ENCODE measurements around the gene SH2D3C.

GRCh38 chr9:127711831-127712274, 66.6 kb downstream of the SH2D3C start:
- TF ChIP-seq CTCF (IDR thresholded peaks at IDR 0.05; ENCODE audit: insufficient read depth, low read length, poor library complexity, severe bottlenecking) (no peak), EZH2phosphoT487 (conservative IDR thresholded peaks at IDR 0.05; ENCODE audit: low read length) (no peak)

All from SU-DHL-6 (cell line).